ENCODE measurements around the gene SPTAN1. TPM values are rescaled to one million over a fixed set of nuclear protein-coding genes. Genes with fewer than 3 reads are reported as not detected.
"Not testable (repeated sequence)": the region's sequence is repeated elsewhere in the genome, so short reads cannot be mapped to it uniquely, and the experiment has no call there.

Gene SPTAN1
- total RNA-seq, 1 donor = 140 TPM

DNA sequence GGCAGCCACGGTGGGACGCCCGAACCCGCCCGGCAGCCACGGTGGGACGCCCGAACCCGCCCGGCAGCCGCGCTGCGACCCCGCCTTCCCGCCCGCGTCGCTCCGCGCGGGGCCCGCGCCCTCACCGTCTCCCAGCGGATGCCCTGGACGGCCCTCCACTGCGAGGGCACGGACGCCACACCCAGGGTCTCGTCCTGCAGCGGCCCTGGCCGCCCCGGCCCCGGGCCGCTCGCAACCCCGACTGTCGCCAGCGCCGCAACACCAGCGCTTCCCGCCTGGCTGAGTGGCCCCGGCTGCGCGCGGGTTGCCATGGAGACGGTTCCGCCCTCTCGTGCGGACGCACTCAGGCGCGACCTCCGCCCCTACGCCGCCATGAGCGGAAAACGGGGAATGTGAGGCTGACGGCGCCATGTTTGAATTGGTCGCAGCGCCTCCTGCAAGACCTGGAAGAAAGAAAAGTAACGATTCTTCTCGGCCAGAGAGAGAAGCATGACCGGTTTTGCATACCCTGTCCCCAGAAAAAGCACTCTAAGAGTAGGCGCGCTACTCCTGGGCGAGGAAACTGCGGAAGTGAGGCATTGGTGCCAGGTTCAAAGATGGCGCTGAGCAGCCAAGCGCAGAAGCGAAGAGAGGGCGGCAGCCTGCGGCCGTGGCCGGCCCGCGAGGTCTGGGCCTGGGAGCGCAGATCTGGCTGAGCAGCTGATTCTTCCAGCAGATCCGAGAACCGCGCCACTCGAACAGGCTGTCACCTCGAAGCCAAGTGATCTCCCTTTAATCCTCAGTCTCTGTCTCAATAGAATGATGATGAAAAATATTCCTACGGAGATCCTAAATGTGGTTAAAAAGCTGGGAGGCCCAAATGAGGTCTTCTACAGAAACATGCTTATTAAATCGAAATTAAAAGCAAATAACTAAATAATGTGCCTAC is 104.3 kb downstream of the SPTAN1 start, which contains the start of gene DYNC2I2:
TSS of gene DYNC2I2 (minus strand) at position 432 of the 928 bp plus-strand sequence. CDS start at position 311, 121 bp downstream.
- DNase-seq (ENCODE audit: low read depth in 2 of 3, low spot score in 2 of 3) = peak; percentile 95 to 96 (median 96)

DNA sequence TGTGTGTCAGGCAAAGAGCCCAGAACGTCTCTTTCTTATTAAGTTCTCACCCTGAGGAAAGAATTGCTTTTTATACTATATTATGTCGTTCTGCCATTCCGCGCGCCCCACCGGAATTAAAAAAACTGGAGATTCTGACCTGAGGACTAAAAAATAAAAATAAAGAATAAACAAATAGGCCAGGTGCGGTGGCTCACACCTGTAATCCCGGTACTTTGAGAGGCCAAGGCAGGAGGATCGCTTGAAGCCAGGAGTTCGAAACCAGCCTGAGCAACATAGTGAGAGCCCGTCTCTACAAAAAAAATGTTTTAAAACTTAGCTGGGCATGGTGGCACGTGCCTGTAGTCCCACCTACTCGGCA is 104.9 kb downstream of the SPTAN1 start:
- DNase-seq (ENCODE audit: low read depth in 2 of 3, low spot score in 2 of 3) = no peak

DNA sequence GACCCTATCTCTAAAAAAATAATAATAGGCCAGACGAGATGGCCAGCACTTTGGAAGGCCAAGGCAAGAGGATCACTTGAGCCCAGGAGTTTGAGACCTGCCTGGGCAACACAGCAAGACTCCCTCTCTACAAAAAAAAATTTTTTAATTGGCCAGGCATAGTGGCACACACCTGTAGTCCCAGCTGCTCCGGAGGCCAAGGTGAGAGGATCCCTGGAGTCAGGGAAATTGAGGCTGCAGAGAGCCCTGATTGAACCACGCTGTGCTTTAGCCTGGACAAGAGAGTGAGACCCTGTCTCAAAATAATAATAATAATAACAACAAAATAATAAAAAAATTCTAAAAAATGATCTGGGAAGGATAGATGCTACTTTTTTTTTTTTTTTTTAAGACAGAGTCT is 105.4 kb downstream of the SPTAN1 start:
- DNase-seq (ENCODE audit: low read depth in 2 of 3, low spot score in 2 of 3) = no peak

DNA sequence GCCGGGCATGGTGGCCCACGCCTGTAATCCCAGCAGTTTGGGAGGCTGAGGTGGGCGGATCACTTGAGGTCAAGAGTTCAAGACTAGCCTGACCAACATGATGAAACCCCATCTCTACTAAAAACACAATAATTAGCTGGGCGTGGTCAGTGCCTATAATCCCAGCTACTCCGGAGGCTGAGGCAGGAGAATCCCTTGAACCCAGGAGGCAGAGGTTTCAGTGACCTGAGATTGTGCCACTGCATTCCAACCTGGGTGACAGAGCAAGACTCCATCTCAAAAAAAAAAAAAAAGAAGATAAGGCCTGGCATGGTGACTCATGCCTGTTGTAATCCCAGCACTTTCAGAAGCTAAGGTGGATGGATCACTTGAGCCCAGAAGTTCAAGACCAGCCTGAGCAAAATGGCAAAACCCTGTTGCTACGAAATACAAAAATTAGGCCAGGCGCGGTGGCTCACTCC is 114.1 kb downstream of the SPTAN1 start:
- DNase-seq (ENCODE audit: low read depth in 2 of 3, low spot score in 2 of 3) = not testable (repeated sequence)

DNA sequence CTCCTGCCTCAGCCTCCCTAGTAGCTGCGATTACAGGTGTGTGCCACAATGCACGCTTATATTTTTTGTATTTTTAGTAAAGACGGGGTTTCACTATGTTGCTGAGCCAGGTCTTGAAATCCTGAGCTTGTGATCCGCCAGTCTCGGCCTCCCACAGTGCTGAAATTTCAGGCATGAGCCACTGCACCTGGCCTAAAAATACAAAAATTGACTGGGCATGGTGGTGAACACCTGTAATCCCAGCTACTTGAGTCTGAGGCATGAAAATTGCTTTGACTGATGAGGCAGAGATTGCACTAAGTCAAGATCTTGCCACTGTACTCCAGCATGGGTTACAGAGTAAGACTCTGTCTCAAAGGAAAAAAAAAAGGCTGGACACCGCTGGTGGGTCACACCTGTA is 117.4 kb downstream of the SPTAN1 start:
- DNase-seq (ENCODE audit: low read depth in 2 of 3, low spot score in 2 of 3) = no peak

DNA sequence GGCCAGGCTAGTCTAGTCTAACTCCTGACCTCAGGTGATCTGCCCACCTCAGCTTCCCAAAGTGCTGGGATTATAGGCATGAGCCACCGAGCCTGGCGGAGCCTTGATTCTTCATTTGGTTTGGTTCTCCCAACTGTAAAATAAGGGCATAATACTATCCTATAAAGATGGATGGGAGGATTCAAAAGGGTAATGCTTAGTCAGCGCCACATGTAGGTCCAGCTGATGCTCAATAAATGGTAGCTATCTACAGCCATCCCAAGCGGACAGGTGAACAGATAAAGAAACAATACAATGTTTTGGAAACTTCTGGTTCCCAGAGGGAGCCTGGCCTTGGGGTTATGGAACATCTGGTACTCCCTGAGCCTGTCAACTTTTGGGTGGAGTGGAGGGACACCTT is 123.0 kb downstream of the SPTAN1 start:
- no peak for DNase-seq (ENCODE audit: low read depth in 2 of 3, low spot score in 2 of 3)

DNA sequence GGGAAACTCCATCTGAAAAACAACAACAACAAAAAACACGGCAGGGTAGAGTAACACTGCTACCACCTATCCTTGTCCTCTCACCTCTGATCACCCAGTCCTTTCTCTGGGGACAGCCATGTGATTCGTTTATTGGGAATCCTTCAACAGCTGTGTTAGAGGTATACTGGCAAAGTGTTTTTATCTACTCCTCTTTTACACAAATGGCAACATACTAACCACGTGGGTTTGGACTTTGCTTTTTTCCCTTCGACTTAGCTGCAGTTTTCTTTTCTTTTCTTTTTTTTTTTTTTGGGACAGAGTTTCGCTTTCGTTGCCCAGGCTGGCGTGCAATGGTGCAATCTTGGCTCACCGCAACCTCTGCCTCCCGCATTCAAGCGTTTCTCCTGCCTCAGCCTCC is 125.4 kb downstream of the SPTAN1 start:
- DNase-seq (ENCODE audit: low read depth in 2 of 3, low spot score in 2 of 3) = no peak

Small RNA genes within 50 kb of the gene (small RNA-seq; reads per million reads assigned to genes)
- not detected for gene RNU7-171P

Other genes starting within 250 kb of the SPTAN1 start
- gene TRUB2, start 230.1 kb upstream of the SPTAN1 start, total RNA-seq = 24.2 TPM
- gene COQ4, start 229.7 kb upstream of the SPTAN1 start, total RNA-seq = 61.9 TPM
- 23.2 TPM for gene SLC27A4, start 212.1 kb upstream of the SPTAN1 start, total RNA-seq
- 28.5 TPM for gene URM1, start 181.2 kb upstream of the SPTAN1 start, total RNA-seq
- gene CERCAM, start 131.7 kb upstream of the SPTAN1 start, total RNA-seq = 29.1 TPM
- 29.4 TPM for gene ODF2, start 96.6 kb upstream of the SPTAN1 start, total RNA-seq
- gene GLE1, start 47.9 kb upstream of the SPTAN1 start, total RNA-seq = 32.6 TPM
- gene DYNC2I2, start 104.3 kb downstream of the SPTAN1 start, total RNA-seq = 67.6 TPM
- 123 TPM for gene SET, start 136.6 kb downstream of the SPTAN1 start, total RNA-seq
- gene PKN3, start 149.9 kb downstream of the SPTAN1 start, total RNA-seq = 22.4 TPM
- 73.0 TPM for gene ZDHHC12, start 171.5 kb downstream of the SPTAN1 start, total RNA-seq
- gene ZER1, start 219.3 kb downstream of the SPTAN1 start, total RNA-seq = 73.2 TPM
- 21.3 TPM for gene TBC1D13, start 234.7 kb downstream of the SPTAN1 start, total RNA-seq

Measured in hematopoietic multipotent progenitor cell (in vitro differentiated cells).